Measurements from ENCODE around the gene PRKCE. TPM values are rescaled to one million over a fixed set of nuclear protein-coding genes. Genes with fewer than 3 reads are reported as not detected.

The PRKCE gene
- total and polyA plus RNA-seq, 7 donors = 3.0 to 22.8 (median 16.1) TPM

DNA sequence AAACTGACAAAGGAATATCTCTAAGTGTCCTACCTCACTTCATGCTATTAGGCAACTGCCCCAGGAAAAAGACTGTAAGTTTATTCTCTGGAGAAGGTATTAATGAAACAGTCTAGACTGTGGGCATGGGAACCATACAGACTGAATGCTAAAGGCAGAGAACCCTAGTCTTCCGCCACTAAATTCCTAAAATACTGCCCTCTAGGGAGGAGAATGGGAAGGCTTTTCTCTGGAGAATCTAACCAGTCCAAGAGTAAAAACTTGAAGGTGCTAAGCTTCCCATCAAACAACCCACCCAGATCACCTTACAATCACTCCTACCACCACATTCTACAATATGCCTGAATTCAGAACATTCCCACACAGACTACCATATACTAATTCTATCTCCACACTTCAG, 43.8 kb upstream of the PRKCE start:
- Histone ChIP-seq H3K36me3 (ENCODE audit: insufficient read depth in 1 of 2, low read depth in 1 of 2) (peaks cover 0 to 11% of the 10 kb centered on the region in 2 donors), H3K9me3 (no peaks in the 10 kb centered on the region), H3K4me1 (peaks cover 9% of the 10 kb centered on the region), H3K4me3 (no peak overlapping the region), H3K27ac (no peak overlapping the region), H3K27me3 (ENCODE audit: insufficient read depth in 3 of 3, low read length in 2 of 3) (no peaks in the 10 kb centered on the region)
- WGBS, 3 donors = 77 to 84% (median 82%) methylated on average over 1 of the region's 1 CpG
- intact Hi-C loops (cut with DNase I) = no loop called here
- TF ChIP-seq, protein P1, sequence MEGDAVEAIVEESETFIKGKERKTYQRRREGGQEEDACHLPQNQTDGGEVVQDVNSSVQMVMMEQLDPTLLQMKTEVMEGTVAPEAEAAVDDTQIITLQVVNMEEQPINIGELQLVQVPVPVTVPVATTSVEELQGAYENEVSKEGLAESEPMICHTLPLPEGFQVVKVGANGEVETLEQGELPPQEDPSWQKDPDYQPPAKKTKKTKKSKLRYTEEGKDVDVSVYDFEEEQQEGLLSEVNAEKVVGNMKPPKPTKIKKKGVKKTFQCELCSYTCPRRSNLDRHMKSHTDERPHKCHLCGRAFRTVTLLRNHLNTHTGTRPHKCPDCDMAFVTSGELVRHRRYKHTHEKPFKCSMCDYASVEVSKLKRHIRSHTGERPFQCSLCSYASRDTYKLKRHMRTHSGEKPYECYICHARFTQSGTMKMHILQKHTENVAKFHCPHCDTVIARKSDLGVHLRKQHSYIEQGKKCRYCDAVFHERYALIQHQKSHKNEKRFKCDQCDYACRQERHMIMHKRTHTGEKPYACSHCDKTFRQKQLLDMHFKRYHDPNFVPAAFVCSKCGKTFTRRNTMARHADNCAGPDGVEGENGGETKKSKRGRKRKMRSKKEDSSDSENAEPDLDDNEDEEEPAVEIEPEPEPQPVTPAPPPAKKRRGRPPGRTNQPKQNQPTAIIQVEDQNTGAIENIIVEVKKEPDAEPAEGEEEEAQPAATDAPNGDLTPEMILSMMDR (IDR thresholded peaks at IDR 0.05) = peak; percentile 10
- DNase-seq (no peak), ATAC-seq (no peak)

DNA sequence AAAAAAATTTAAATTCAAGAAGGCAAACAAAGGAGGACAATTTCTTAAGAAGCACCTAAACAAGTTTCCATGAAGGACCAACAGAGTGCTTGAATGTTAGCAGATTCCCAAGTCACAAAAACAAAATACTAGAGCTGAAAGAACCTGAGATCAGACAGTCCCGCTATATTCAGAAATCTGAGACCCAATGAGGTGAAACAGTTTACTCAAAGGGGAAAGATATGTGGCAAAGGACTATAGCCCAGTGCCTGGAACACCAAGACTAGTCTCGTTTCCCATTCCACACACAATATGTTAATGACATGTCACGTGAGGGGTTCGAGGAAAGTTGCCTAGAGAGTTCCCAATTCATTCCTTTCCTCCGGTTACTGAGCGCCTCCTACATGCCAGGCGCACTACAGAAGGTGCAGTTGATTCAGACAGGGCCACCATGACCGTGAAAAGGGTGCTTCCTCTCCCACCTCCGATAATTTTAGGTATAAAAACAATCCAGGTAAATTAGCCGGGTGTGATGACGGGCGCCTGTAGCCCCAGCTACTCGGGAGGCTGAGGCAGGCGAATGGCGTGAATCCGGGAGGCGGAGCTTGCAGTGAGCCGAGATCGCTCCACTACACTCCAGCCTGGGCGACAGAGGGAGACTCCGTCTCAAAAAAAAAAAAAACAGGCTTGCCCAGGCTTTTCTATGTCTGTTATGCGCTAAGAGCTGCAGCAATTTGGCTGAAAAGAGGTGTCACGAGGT, 41.0 kb upstream of the PRKCE start:
- Histone ChIP-seq H3K4me3 (peak overlapping the region; percentile 86), H3K27me3 (ENCODE audit: insufficient read depth in 3 of 3, low read length in 2 of 3) (no peaks in the 10 kb centered on the region), H3K27ac (peak overlapping the region; percentile 91), H3K36me3 (ENCODE audit: insufficient read depth in 1 of 2, low read depth in 1 of 2) (no peaks in the 10 kb centered on the region), H3K4me1 (peaks cover 9% of the 10 kb centered on the region), H3K9me3 (no peaks in the 10 kb centered on the region)
- intact Hi-C loops (cut with DNase I) = no loop called here
- DNase-seq = peak; percentile 22 to 59
- WGBS, 3 donors = 0 to 1% (median 1%) methylated on average over 23 of the region's 23 CpGs
- peak; percentile 68 to 84 (median 74) for ATAC-seq
- TF ChIP-seq, protein P1 (IDR thresholded peaks at IDR 0.05) = peak; percentile 14

DNA sequence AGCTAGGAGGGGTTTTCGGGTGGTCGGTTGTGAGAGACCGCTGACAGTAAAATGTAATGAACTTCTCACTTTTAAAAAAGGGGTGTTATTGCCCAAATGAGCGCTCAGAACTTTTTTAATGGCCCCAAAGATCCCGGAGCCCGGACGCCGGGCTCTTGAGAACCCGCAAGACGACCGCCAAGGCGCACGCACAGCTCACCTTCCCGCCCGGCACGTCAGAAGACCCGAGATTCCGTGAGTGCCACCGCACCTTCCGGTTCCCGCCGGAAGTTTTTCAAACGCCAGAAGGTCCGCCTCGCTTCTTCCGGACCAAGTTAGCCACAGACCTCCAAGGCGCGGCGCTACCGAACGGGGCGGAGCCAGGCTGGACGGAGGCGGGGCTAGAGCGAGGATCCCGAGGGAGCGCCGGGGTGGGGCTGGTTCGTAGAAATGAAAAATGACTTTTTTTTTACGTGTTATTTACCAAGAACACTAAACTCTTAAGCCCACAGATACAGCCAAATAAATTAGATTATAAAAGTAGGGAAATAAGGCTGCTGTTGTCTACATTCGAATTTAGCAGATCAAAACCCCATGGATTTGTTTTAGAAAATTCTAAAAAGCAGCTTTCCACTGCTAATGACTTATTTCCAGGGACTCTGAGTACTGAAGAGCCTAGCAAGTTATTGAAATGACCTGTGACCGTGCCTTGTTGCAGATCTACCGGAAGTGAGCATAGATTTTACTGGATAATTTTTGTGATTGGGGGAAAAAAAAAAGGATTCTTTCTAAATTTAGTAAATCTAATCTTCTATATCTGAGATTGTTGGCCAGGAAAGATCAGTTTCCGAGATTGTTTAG, 40.2 kb upstream of the PRKCE start, which contains the start of gene SRBD1:
Gene SRBD1, minus strand, starts transcription at position 248 of the 840 bp plus-strand sequence. CDS start 5,826 bp downstream, outside the sequence.
- WGBS, 3 donors = 3 to 4% (median 4%) methylated on average over 44 of the region's 44 CpGs
- peak within 1 kb of the TSS; percentile 86 for H3K4me3 ChIP-seq
- H3K27me3 ChIP-seq (ENCODE audit: insufficient read depth in 3 of 3, low read length in 2 of 3) = no peaks in the 10 kb centered on the region
- ATAC-seq (peak; percentile 98 to 99 (median 98)), DNase-seq (peak; percentile 94 to 96)
- peak within 1 kb of the TSS; percentile 91 for H3K27ac ChIP-seq
- intact Hi-C loops (cut with DNase I) = no loop called here
- no peaks in the 10 kb centered on the region for H3K9me3 ChIP-seq
- peaks cover 9% of the 10 kb centered on the region for H3K4me1 ChIP-seq
- H3K36me3 ChIP-seq (ENCODE audit: insufficient read depth in 1 of 2, low read depth in 1 of 2) = no peaks in the 10 kb centered on the region
- TF ChIP-seq, protein P1 (IDR thresholded peaks at IDR 0.05) = no peak

DNA sequence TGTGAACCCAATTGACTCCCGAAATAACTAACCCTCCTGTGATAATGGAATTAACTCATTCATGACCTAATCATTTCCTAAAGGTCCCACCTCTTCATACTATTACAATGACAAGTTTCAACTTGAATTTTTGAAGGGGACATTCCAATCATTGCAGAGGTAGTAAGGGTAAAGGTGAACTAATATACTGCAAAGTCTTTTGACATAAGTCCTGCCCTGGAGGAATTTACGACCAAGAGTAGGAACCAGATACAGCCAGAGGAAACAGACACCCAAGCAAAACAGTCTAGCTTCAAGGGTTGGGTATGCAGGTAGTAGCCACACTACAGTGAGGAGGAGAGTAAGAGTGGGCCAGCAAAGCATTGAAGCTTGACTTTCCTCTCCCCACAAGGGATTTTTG, 39.2 kb upstream of the PRKCE start:
- DNase-seq (no peak), ATAC-seq (no peak)
- Histone ChIP-seq H3K27ac (no peak overlapping the region), H3K4me3 (no peak overlapping the region), H3K9me3 (no peaks in the 10 kb centered on the region), H3K4me1 (peaks cover 14% of the 10 kb centered on the region), H3K36me3 (ENCODE audit: insufficient read depth in 1 of 2, low read depth in 1 of 2) (no peaks in the 10 kb centered on the region), H3K27me3 (ENCODE audit: insufficient read depth in 3 of 3, low read length in 2 of 3) (no peaks in the 10 kb centered on the region)
- TF ChIP-seq, protein P1 (IDR thresholded peaks at IDR 0.05) = no peak
- intact Hi-C loops (cut with DNase I) = no loop called here
- 63 to 68% (median 64%) methylated on average over 2 of the region's 2 CpGs for WGBS, 3 donors

Measured in psoas muscle (tissue), 8 donors.